Prostate gland (tissue), 2 donors: ENCODE results near the gene ASIC2. TPM values are rescaled to one million over a fixed set of nuclear protein-coding genes. Genes with fewer than 3 reads are reported as not detected.

Experiments
- DNase-seq: peaks from one replicate; pipeline ENCODE4 v3.0.0-alpha.2; 2019; ENCODE audit warnings: low spot score
- H3K27ac ChIP-seq, 2 donors: fragments of 200-600 bp; sonication (generic); 2 replicates each; pipeline ENCODE4 v1.5.1; 2017 to 2019
- H3K27me3 ChIP-seq: fragments of 200-600 bp; sonication (generic); replicated peaks from 2 replicates; pipeline ENCODE4 v1.5.1; 2019; ENCODE audit not compliant: insufficient read depth
- H3K36me3 ChIP-seq, 2 donors: fragments of 200-600 bp; sonication (generic); 1 replicate in 1 of 2; 2 replicates in 1 of 2; pipeline versions ENCODE4 v1.5.1 to v1.8.1; 2017 to 2019
- H3K4me1 ChIP-seq: fragments of 200-600 bp; sonication (generic); replicated peaks from 2 replicates; pipeline ENCODE4 v1.5.1; 2019
- H3K4me3 ChIP-seq, 2 donors: fragments of 200-600 bp; sonication (generic); 2 replicates each; pipeline ENCODE4 v1.5.1; 2017 to 2019
- H3K9me3 ChIP-seq: fragments of 200-600 bp; sonication (generic); 2 replicates; pipeline ENCODE4 v1.5.1; 2017
- CTCF ChIP-seq, 4 experiments: fragments of 200-600 bp in 2 of 4; fragments of 450-650 bp in 2 of 4; sonication (generic) in 2 of 4; IDR thresholded peaks; 1 replicate in 3 of 4; 2 replicates in 1 of 4; pipeline ENCODE4 v1.5.1; 2016 to 2019; ENCODE audit warnings: antibody characterized with exemption in 4 of 4, mild to moderate bottlenecking in 2 of 4, moderate library complexity in 2 of 4
- POLR2A ChIP-seq: fragments of 450-650 bp; IDR thresholded peaks from one replicate; pipeline ENCODE4 v1.6.1; 2016; ENCODE audit warnings: antibody characterized with exemption, mild to moderate bottlenecking
- POLR2AphosphoS5 ChIP-seq: sonication (generic); formaldehyde crosslinking; IDR thresholded peaks from one replicate; pipeline ENCODE4 v1.6.1; 2017; ENCODE audit warnings: antibody characterized with exemption
- WGBS: methylation state at CpG from one replicate; pipeline ENCODE4 v1.1.5; 2018; 5-methylcytosine and 5-hydroxymethylcytosine counted together
- intact Hi-C: fragments of 100-400 bp; cut with DNase I; formaldehyde crosslinking; loops from one replicate; pipeline ENCODE4 v1.14.2; 2022
- total RNA-seq, 2 donors: library from RNA; depleted of rRNA; stranded (reverse); fragments of >200 nt; gene quantifications; one replicate each; pipeline ENCODE4 v1.1.0, GENCODE V29; 2016

ASIC2 gene
- total RNA-seq, 2 donors from 2014 or later, result 3.2 TPM; not detected in 1

- no peak for TF ChIP-seq POLR2AphosphoS5
- no peak for TF ChIP-seq POLR2A
- no peak for TF ChIP-seq CTCF (IDR thresholded peaks at IDR 0.05)
- no peaks in the 10 kb centered on the region for H3K27me3 ChIP-seq
- H3K36me3 ChIP-seq, result no peaks in the 10 kb centered on the region
- WGBS, result 49% methylated on average over 4 of the region's 4 CpGs
- no peak overlapping the region for H3K27ac ChIP-seq
- DNase-seq, result no peak
- no peak overlapping the region for H3K4me3 ChIP-seq
- no peaks in the 10 kb centered on the region for H3K9me3 ChIP-seq
- no peaks in the 10 kb centered on the region for H3K4me1 ChIP-seq
- intact Hi-C loops, result no loop called here
These were observed 236.5 kb downstream of the ASIC2 start for GRCh38 chr17:33056399-33057146.

- no peaks in the 10 kb centered on the region for H3K36me3 ChIP-seq
- DNase-seq, result no peak
- H3K27ac ChIP-seq, result no peak overlapping the region
- intact Hi-C loops, result no loop called here
- no peak overlapping the region for H3K4me3 ChIP-seq
- no peaks in the 10 kb centered on the region for H3K9me3 ChIP-seq
- 87% methylated on average over 9 of the region's 9 CpGs for WGBS
- no peaks in the 10 kb centered on the region for H3K27me3 ChIP-seq
- H3K4me1 ChIP-seq, result no peaks in the 10 kb centered on the region
- TF ChIP-seq POLR2AphosphoS5, result no peak
- no peak for TF ChIP-seq POLR2A
- TF ChIP-seq CTCF (IDR thresholded peaks at IDR 0.05), result no peak
These were observed 237.3 kb downstream of the ASIC2 start for GRCh38 chr17:33055746-33056145.

GRCh38 chr17:33055171-33055611, 237.9 kb downstream of the ASIC2 start:
- WGBS, result 59% methylated on average over 9 of the region's 9 CpGs
- no peak overlapping the region for H3K27ac ChIP-seq
- TF ChIP-seq CTCF (IDR thresholded peaks at IDR 0.05), result no peak
- no peak for TF ChIP-seq POLR2AphosphoS5
- TF ChIP-seq POLR2A, result no peak
- H3K9me3 ChIP-seq, result no peaks in the 10 kb centered on the region
- H3K36me3 ChIP-seq, result no peaks in the 10 kb centered on the region
- H3K27me3 ChIP-seq, result no peaks in the 10 kb centered on the region
- intact Hi-C loops, result no loop called here
- no peak overlapping the region for H3K4me3 ChIP-seq
- no peaks in the 10 kb centered on the region for H3K4me1 ChIP-seq
- DNase-seq, result no peak

GRCh38 chr17:33054412-33054811, 238.7 kb downstream of the ASIC2 start:
- Histone ChIP-seq H3K9me3 (no peaks in the 10 kb centered on the region), H3K27ac (no peak overlapping the region), H3K4me3 (no peak overlapping the region), H3K4me1 (no peaks in the 10 kb centered on the region), H3K36me3 (no peaks in the 10 kb centered on the region), H3K27me3 (no peaks in the 10 kb centered on the region)
- intact Hi-C loops, result no loop called here
- 66% methylated on average over 5 of the region's 5 CpGs for WGBS
- TF ChIP-seq POLR2AphosphoS5, result no peak
- TF ChIP-seq CTCF (IDR thresholded peaks at IDR 0.05), result no peak
- no peak for TF ChIP-seq POLR2A
- no peak for DNase-seq

- WGBS, result 74% methylated on average over 2 of the region's 2 CpGs
- Histone ChIP-seq H3K36me3 (no peaks in the 10 kb centered on the region), H3K9me3 (no peaks in the 10 kb centered on the region), H3K27me3 (no peaks in the 10 kb centered on the region), H3K4me3 (no peak overlapping the region), H3K4me1 (no peaks in the 10 kb centered on the region), H3K27ac (no peak overlapping the region)
- TF ChIP-seq POLR2A, result no peak
- DNase-seq, result no peak
- intact Hi-C loops, result no loop called here
These were observed 239.4 kb downstream of the ASIC2 start for GRCh38 chr17:33053676-33054075.
